Measurements from ENCODE around the gene ZAP70. TPM values are rescaled to one million over a fixed set of nuclear protein-coding genes. Genes with fewer than 3 reads are reported as not detected.
"Not testable (repeated sequence)": the region's sequence is repeated elsewhere in the genome, so short reads cannot be mapped to it uniquely, and the experiment has no call there.

ZAP70 gene
- 0.13 TPM in 2 replicates for total RNA-seq

DNA sequence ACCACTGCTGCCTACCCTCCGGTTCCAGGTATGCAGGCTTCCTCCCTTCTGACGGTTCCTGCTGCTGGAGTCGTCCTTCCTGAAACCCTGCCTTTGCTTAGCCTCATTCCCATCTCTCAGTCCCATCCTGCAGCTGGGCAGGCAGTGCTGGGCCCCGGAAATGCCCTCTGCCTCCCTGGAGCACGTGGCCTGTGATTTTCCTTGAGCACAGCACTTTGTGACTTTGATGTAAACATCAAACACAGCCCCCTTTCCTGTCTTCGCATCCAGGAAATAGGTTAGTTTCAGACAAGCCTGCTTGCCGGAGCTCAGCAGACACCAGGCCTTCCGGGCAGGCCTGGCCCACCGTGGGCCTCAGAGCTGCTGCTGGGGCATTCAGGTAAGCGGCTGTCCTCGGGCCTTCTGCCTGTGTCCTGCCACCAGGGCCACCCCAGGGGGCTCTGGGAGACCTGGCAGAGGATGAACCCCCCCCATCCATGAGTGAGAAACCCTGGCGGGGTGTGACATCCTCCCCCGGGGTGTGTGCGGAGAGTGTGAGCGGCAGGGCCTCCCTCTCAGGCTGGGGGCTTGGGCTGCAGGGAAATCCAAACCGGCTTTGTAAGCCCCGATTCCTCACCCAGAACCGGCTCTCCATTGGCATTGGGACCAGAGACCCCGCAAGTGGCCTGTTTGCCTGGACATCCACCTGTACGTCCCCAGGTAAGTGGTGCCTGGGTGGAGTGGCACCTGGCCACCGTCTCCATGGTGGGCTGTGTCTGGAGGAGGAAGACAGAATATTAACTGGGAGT is at the start of gene ZAP70:
ZAP70 (plus strand) TSS at position 281 of the 788 bp plus-strand sequence. CDS start 10,461 bp downstream, outside the sequence.
- no peak for DNase-seq (ENCODE audit: low read depth in 2 of 2)

DNA sequence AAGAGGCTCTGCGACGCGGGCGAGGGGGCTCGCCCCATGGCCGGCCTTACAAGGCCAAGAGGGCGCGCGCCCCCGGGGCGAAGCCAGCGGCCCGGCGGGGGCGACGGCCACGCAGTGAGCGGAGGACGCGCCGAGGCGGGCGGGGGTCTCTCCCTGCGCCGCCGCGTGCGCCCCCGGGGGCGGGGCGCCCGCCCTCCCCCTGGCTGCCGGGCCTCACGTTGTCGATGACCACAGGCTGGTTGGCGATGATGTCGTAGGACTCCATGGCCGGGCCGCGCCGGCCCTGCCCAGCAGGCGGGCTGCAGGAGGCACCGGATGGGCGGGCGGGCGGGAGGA is 49.8 kb upstream of the ZAP70 start:
- DNase-seq (ENCODE audit: low read depth in 2 of 2), result no peak

DNA sequence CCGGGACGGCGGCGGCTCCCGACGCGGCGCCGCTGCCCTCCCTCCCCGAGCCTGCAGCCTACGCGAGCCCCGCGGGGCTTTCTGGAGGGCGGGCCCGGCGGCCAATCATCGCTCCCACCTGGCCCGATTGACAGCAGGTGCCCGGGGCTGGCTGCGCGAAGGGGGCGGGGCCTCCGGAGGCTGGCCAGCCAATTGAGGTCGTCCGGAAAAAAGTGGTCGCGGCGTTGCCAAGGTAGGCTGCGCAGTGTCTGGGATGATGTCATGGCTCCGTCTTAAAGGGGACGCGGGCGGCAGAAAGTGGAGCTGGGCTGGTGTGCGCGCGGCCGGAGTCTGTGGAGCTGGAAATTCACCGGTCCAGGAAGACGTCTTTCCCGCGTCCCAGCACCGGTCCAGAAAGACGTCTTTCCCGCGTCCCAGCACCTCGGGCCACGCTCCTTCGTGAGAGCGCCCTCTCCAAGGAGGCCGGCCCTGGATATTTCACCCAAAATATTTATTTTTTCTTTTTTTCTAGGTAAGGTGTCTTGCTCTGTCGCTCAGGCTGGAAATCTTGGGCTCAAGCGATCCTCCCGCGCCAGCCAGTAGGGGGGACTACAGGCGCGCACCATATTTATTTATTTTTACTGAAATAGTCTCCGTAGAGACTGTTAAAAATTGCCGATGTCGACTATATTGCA is 49.3 kb upstream of the ZAP70 start, which contains the start of gene ACTR1B:
ACTR1B (minus strand) TSS at position 83 of the 674 bp plus-strand sequence. CDS start 154 bp downstream, outside the sequence.
- DNase-seq (ENCODE audit: low read depth in 2 of 2), result peak; percentile 95 to 99

DNA sequence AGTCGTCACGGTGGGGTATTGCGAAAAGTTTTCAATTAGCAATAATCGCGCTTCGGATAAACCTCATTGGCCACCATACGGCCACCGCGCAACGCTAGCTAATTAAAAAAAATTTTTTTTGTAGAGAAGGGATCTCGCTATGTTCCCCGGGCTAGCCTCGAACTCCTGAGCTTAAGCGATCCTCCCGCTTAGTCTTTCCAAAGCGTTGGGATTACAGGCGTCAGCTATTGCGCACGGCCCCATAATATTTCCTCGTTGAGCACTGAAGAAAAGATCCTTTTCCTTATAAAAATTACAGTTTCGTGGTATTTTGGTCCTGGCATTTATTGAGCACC is 48.8 kb upstream of the ZAP70 start:
- no peak for DNase-seq (ENCODE audit: low read depth in 2 of 2)

DNA sequence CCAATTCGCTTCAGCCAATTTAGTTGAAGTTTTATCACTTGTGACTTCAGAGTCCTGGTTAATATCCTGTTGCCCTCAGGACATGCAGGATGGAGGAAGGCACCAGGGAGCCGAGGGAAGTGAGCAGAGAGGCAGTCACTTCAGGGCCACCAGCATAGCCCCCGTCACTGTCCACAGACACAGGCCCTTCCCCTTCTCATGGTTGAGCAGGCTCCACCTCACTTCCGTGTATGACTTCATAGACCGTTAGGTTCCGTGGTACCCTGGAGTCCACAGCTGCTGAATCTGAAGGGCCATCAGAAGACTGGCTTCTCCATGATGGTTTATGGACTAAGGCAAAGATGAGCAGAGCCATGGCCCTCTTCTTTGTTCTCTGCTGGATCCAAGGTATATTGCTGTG is 43.9 kb upstream of the ZAP70 start, which contains the start of gene C2orf92:
C2orf92 (plus strand) TSS at position 266 of the 400 bp plus-strand sequence; CDS start at position 342, 76 bp downstream.
- DNase-seq (ENCODE audit: low read depth in 2 of 2), result no peak

DNA sequence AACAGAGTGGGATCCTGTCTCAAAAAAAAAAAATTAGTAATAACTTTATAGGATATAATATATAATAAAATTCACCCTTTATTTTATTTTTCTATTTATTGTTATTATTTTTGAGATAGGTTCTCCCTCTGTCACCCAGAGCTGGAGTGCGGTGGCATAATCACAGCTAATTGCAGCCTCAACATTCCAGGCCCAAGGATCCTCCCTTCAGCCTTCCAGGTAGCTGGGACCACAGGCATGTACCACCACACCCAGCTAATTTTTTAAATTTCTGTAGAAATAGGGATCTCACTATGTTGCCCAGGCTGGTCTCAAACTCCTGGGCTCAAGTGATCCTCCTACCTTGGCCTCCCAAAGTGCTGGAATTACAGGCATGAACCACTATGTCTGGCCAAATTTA is 42.9 kb upstream of the ZAP70 start:
- no peak for DNase-seq (ENCODE audit: low read depth in 2 of 2)

DNA sequence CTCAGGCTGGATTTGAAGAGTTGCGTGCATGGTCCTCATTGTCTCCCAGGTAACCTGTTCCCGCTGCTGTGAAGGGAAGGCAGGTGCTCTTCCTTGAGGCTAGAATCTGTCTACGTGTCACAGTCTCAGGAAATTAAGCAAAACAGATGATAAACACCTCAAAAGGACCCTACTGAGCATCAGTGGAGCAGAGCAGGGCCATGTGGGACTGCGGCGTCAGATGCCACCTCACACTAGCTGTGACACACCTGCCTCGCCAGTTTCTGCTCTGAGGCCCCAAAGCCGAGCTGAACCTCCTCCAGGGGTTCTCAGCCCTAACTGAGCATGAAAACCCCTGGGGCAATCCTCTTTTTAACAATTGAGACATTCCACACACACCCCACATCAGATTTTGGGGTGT is 41.9 kb upstream of the ZAP70 start:
- DNase-seq (ENCODE audit: low read depth in 2 of 2), result no peak

DNA sequence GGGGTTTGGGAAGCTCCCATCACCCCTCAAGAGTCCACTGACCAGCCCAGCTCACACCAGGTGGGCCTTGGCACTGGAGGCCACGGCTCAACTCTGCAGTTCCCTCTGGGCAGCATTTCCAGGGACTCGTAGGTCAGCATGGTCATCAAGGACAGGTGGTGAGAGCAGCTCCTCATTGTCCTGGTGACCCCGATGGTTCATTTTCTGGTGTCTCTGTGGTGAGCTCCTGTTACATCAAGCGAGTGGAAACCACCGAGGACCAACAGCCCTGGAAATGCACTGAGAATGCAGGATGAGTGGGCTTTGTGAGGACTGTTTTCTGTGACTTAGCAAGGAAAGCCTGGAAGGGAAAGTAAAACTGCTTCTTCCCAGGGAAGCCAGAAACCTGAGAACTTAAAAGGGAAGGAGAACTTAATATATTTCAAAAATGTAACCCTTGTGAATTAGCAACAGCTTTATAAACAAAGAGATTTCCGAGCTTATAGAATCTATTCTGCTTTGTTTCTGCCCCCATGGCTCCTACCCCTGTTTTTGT is 40.7 kb upstream of the ZAP70 start:
- DNase-seq (ENCODE audit: low read depth in 2 of 2), result not testable (repeated sequence)

DNA sequence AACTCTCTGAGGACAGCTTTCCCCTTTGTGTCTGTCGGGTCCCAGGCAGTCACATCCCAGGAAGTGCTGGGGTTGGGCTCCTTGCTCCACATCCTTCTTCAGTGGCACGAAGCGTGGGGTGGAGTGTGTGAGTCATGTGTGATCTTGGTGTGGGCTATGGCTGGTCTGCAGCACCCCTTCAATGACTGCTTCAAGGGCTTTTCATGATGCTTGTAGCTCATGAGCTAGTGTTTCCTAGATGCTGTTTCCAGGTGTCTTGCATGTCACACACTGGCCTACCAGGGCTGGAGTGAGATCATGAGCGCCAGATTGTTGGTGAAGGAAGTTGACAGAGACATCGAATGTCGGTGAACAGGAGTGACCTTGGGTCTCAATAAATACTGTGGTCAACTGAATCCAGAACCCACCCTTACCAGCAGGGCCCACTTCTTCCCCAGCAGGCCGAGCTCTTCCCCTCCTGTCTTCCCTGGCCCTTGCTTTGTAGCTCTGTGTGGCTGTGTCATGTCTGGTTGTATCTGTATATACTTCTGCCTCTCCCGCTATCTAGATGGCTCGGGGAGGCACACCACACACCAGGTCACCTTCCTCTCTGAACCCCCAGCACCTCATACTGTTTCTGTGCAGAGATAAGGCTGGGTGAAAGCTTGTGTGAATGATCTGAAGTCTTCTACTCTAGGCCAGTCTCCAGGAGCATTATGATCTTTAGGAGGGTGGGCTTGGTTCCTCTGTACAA is 40.0 kb upstream of the ZAP70 start:
- no peak for DNase-seq (ENCODE audit: low read depth in 2 of 2)

DNA sequence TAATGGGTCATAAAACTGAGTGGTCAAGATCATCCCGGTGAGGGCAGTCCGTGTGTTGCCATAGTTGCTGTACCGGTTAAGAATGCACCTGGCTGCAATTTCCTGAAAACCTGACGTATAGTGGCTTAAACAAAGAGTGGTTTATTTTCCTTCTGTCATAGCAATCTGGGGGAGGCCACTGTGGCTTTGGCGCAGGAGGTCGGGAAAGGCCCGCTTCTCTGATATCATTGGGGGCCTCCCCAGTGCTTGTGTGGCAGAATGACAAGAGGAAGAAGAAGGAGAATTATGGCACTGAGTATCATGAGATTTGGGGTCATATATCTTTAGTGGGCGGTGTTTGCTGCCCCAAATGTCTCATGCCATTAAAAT is 39.5 kb upstream of the ZAP70 start:
- no peak for DNase-seq (ENCODE audit: low read depth in 2 of 2)

DNA sequence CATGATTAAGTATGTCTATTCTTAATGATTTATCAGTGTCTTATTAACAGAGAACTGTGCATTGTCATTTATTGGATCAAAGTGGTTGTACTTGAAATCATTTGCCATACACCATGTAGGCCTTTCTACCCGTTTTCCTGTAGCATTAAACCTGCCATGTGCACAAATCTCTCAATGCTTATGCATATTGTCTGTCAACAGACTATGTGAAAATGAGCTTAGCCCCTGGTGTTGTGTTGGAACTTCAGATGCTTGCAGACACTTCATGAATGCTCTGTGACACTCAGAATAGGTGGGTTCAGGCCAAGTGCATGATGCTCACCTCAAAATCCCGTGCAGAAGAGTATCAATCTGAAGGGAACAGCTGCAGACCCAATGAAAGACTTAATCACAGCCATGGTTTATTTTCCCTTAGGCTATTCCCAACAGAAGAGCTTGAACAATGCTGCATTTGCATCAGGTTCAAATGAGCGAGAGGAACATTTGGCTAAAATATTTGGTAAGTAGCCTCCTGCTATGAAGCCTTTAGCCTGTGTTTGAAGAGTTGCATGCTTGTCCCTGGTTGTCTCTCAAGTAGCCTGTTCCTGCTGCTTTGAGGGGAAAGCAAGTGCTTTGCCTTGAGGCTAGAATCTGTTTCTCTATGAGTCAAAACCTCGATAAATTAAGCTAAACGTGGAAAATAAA is 37.8 kb upstream of the ZAP70 start:
- no peak for DNase-seq (ENCODE audit: low read depth in 2 of 2)

DNA sequence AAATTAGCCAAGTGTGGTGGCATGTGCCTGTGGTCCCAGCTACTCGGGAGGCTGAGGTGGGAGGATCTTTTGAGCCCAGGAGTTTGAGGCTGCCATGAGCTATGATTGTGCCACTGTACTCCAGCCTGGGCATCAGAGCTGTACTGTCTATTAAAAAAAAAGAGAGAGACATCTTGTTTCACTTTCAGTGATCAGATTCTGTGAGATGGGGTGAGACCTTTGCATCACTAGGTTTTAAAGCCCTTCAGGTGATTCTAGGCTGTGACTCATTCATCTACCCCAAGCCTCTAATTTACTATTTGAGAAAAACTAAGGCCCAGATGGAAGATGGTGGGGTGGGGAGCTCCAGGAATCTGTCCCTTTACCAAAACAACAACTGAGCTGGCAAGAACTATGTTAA is 36.8 kb upstream of the ZAP70 start:
- DNase-seq (ENCODE audit: low read depth in 2 of 2), result no peak

DNA sequence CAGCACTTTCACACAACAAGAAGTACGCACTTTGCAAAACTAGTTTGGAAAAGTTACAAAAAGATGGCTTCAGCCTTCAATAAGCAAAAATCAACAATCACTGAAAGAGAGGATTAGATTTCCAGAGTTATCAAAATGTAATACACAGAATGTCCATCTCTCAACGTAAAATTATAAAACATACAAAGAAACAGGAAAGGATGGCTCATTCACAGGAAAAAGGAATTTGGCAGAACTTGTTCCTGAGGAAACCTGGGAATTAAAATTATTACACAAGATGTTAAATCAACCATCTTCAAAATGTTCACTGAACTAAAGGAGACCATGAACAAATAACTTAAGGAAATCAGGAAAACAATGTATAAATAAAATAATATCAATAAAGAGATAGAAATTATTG is 35.9 kb upstream of the ZAP70 start:
- peak; percentile 16 to 57 for DNase-seq (ENCODE audit: low read depth in 2 of 2)

DNA sequence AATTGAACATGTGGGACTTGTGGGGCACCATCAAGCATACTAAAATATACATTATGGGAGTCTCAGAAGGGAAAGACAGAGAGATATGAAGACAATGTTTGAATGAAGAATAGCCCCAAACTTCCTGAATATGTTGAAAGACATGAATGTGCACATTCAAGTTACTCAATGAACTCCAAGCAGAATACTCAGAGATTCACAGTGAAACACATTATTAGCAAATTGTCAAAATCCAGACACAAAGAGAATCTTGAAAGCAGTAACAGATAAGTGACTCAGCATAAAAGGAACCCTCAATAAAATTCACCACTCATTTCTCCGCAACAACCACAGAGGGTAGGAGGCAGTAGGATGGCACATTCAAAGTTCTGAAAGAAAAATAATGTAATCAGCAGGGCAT is 35.1 kb upstream of the ZAP70 start:
- DNase-seq (ENCODE audit: low read depth in 2 of 2), result no peak

DNA sequence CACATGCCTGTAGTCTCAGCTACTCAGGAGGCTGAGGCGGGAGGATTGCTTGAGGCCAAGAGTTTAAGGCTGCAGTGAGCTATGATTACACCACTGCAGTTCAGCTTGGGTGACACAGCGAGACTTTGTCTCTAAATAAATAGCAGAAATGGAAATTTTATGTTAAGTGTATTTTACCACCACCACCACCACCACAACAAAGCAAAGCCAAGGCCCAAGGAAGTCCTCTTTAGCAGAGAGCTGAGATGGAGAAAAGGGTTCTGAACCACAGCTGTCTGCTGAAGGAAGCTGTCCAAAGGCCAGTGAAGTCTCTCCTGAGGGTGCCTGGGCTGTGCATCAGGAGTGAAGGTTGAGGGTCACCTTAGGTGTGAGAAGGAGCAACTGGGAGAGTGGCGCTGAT is 26.1 kb upstream of the ZAP70 start:
- DNase-seq (ENCODE audit: low read depth in 2 of 2), result not testable (repeated sequence)

DNA sequence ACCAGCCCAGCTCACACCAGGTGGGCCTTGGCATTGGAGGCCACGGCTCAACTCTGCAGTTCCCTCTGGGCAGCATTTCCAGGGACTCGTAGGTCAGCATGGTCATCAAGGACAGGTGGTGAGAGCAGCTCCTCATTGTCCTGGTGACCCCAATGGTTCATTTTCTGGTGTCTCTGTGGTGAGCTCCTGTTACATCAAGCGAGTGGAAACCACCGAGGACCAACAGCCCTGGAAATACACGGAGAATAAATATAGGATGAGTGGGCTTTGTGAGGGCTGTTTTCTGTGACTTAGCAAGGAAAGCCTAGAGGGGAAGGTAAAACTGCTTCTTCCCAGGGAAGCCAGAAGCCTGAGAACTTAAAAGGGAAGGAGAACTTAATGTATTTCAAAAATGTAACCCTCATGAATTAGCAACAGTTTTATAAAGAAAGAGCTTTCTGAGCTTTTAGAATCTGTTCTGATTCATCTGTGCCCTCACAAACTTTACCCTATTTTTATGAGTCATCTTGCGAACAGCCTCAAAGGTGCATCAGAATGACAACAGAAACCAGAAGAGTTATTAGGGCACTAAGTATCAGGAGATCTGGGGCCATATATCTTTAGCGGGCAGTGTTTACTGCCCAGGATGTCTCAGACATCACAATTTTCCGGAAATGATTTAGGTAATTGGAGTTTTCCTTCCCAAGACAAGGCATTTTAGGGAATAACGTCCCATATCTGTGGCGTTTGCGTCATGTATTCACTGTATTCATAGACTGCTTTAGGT is 25.1 kb upstream of the ZAP70 start:
- no peak for DNase-seq (ENCODE audit: low read depth in 2 of 2)

DNA sequence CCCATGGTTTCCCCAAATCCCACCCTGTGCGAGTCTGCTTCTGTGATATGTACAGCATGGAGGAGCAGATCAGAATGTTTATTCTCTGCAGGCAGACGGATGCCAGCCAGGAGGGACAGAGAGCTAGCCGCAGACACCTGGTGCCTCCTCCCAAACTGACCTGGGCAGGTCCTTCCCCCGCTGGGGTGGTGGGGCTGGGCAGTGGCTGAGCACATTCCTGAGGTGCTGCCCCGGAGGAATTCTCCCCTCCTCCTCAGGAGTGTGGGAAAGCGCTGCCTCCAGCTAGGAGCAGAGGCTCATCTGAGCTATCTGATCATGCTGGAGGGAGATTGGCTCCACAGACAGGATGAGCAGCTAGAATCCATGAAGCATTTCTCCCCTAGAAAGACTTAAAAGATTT is 22.2 kb upstream of the ZAP70 start:
- no peak for DNase-seq (ENCODE audit: low read depth in 2 of 2)

DNA sequence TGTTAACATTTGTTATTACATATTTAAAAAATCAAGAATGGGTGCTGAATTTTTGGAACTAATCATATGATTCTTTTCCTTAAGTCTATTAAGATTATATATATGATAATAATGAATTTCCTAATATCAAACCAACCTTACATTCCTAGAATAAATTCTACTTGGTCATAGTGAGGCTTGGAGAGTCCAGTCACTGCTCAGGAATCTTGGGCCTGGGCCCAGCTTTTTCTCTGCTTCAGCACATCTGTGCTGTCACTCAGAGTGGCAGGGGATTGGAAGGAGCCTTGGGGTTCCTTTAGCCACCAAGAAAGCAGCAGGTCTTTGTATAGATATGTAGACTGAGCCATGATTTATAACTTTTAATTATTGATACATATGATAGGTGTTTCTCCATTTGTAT is 19.9 kb upstream of the ZAP70 start:
- DNase-seq (ENCODE audit: low read depth in 2 of 2), result no peak

DNA sequence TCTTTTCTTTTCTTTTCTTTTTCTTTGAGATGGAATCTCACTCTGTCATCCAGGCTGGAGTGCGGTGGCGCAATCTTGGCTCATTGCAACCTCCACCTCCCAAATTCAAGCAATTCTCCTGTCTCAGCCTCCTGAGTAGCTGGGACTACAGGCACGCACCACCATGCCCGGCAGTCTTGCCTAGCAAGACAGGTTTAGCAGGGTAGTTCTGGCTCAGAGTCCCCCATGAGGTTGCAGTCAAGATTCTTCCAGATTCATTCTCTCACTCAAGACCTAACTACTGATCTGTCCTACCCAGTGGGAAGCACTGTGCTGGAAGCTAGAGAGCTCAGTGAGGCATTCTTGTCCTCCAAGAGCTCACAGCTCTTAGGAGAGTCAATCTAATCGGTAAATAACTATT is 17.6 kb upstream of the ZAP70 start:
- DNase-seq (ENCODE audit: low read depth in 2 of 2), result no peak

DNA sequence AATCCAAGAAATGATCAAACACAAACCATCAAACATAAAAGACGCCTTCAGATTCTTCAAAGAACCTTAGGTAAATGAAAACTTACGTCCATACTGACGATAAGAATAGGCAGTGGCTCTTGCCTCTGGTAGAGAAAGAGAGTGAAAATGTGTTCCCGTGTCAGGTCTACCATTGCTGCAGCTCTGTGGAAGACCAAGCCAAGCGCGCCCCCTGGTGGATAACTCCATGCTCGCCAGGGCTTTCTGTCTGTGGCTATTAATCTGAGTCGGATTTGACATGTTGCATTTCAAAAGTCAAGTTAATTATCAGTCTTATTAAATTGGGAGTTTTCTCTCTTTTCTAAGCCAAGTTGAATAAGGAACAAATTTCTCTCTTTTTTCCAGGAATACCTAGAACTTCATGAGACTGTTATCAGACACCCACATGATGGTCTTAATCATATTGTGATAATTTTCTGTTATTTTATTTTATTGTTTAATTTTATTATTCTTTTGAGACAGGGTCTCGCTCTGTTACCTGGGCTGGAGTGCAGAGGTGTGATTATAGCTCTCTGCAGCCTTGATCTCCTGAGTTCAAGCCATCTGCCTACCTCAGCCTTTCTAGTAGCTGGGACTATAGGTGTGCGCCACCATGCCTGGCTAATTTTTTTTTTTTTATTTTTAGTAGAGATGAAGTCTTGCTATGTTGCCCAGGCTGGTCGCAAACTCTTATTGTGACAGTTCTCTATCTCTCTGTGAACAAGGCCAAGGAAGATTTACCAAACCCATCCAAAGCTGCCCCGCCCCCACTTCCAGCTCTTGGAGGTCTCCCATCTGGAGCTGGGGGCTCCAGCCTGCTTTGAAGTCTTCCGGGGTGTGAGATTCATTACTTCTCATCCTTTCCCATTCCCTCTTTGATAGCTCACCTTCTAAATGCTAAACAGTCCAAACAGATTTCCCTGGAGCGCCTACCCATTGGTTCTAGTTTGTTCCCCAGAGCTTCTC is 15.8 kb upstream of the ZAP70 start:
- peak; percentile 70 to 85 for DNase-seq (ENCODE audit: low read depth in 2 of 2)
